Measurements from ENCODE around the gene TPK1.

Gene TPK1

DNA sequence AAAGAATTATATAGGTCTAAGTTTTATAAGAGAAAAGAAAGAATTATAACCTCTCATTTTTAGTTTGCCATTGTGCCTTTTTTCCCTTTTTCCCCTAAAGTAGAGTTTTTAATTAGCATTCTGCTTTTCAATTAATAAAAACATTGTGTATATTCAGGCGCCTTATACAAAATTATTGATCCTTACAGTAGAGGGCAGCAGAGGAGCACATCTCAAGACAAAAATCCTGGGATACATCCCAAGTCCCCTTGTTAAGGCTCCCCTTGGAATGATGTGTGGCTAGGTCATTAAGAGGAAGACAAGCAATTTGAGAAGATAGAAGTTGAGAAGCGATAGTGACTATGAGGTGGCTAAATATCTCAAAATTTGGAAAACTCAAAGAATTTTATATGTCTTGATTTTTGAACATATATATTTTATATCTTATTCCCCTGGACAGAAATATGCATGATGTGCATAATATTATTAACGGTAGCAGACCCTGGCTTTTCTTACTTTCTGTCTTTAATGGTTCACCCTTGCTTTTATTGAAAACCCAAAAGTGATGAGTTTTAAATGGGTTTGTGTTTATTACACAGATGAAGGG is 19.1 kb upstream of the TPK1 start:
- DNase-seq (ENCODE audit: extremely low read depth, insufficient read length), result no peak

GRCh38 chr7:144853542-144853941 is 17.7 kb upstream of the TPK1 start:
- TF ChIP-seq, protein P1, sequence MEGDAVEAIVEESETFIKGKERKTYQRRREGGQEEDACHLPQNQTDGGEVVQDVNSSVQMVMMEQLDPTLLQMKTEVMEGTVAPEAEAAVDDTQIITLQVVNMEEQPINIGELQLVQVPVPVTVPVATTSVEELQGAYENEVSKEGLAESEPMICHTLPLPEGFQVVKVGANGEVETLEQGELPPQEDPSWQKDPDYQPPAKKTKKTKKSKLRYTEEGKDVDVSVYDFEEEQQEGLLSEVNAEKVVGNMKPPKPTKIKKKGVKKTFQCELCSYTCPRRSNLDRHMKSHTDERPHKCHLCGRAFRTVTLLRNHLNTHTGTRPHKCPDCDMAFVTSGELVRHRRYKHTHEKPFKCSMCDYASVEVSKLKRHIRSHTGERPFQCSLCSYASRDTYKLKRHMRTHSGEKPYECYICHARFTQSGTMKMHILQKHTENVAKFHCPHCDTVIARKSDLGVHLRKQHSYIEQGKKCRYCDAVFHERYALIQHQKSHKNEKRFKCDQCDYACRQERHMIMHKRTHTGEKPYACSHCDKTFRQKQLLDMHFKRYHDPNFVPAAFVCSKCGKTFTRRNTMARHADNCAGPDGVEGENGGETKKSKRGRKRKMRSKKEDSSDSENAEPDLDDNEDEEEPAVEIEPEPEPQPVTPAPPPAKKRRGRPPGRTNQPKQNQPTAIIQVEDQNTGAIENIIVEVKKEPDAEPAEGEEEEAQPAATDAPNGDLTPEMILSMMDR (IDR thresholded peaks at IDR 0.05; ENCODE audit: insufficient read depth, low read length, poor library complexity, severe bottlenecking), result no peak
- DNase-seq (ENCODE audit: extremely low read depth, insufficient read length), result no peak
- Histone ChIP-seq H3K4me3 (replicated peaks; ENCODE audit: low read depth, low read length) (no peak overlapping the region), H3K36me3 (ENCODE audit: control insufficient read depth, insufficient read depth, low read length) (no peaks in the 10 kb centered on the region), H3K27me3 (replicated peaks; ENCODE audit: control insufficient read depth, insufficient read depth, low read length) (no peaks in the 10 kb centered on the region)

More for the DNA sequence above, 19.1 kb upstream of the TPK1 start:
- Histone ChIP-seq H3K36me3 (ENCODE audit: control insufficient read depth, insufficient read depth, low read length) (no peaks in the 10 kb centered on the region), H3K4me3 (replicated peaks; ENCODE audit: low read depth, low read length) (no peak overlapping the region), H3K27me3 (replicated peaks; ENCODE audit: control insufficient read depth, insufficient read depth, low read length) (no peaks in the 10 kb centered on the region)
- TF ChIP-seq, protein P1 (IDR thresholded peaks at IDR 0.05; ENCODE audit: insufficient read depth, low read length, poor library complexity, severe bottlenecking), result peak; percentile 34

- H3K4me3 ChIP-seq (replicated peaks; ENCODE audit: low read depth, low read length), result no peak overlapping the region
- H3K27me3 ChIP-seq (replicated peaks; ENCODE audit: control insufficient read depth, insufficient read depth, low read length), result no peaks in the 10 kb centered on the region
- DNase-seq (ENCODE audit: extremely low read depth, insufficient read length), result no peak
- TF ChIP-seq, protein P1 (IDR thresholded peaks at IDR 0.05; ENCODE audit: insufficient read depth, low read length, poor library complexity, severe bottlenecking), result no peak
- no peaks in the 10 kb centered on the region for H3K36me3 ChIP-seq (ENCODE audit: control insufficient read depth, insufficient read depth, low read length)
Observed at GRCh38 chr7:144848078-144848477, 12.2 kb upstream of the TPK1 start.

GRCh38 chr7:144842377-144842851 is 6.6 kb upstream of the TPK1 start:
- TF ChIP-seq, protein P1 (IDR thresholded peaks at IDR 0.05; ENCODE audit: insufficient read depth, low read length, poor library complexity, severe bottlenecking), result no peak
- Histone ChIP-seq H3K36me3 (ENCODE audit: control insufficient read depth, insufficient read depth, low read length) (no peaks in the 10 kb centered on the region), H3K4me3 (replicated peaks; ENCODE audit: low read depth, low read length) (no peak overlapping the region), H3K27me3 (replicated peaks; ENCODE audit: control insufficient read depth, insufficient read depth, low read length) (no peaks in the 10 kb centered on the region)
- no peak for DNase-seq (ENCODE audit: extremely low read depth, insufficient read length)

DNA sequence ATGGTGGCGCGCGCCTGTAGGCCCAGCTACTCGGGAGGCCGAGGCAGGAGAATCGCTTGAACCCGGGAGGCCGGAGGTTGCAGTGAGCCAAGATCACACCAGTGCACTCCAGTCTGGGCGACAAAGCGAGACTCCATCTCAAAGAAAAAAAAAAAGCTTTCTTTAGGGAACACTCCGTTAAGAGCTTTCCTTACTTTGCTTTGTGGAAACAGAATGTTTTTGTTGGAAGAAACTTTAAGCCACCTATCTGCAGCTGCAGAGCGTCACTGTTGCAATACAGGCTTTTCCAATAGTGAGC is 641 bp upstream of the TPK1 start:
- DNase-seq (ENCODE audit: extremely low read depth, insufficient read length), result no peak
- H3K27me3 ChIP-seq (replicated peaks; ENCODE audit: control insufficient read depth, insufficient read depth, low read length), result no peaks in the 10 kb centered on the region
- no peaks in the 10 kb centered on the region for H3K36me3 ChIP-seq (ENCODE audit: control insufficient read depth, insufficient read depth, low read length)
- no peak overlapping the region for H3K4me3 ChIP-seq (replicated peaks; ENCODE audit: low read depth, low read length)
- TF ChIP-seq, protein P1 (IDR thresholded peaks at IDR 0.05; ENCODE audit: insufficient read depth, low read length, poor library complexity, severe bottlenecking), result no peak

DNA sequence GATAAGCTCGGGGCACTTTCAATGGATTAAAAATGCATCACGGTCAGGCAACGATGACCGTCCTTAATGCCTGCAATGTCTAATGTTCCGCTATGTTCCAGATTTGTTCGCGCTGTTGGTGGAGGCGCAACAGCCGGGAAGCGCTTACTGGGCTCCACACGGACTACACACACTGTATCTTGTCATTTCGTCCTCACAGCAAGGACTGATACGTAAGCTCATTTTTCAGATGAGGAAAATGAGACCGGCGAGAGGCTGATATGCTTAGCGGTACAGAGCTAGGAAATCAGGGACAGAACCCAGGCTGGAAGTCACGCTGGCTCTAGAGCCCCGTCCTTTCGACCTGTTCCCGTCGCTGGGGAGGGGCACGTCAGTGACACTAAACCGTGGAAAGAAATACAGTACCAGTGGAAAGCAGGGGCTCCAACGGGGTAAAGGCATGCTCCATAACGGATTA is 670 bp downstream of the TPK1 start:
- Histone ChIP-seq H3K4me3 (replicated peaks; ENCODE audit: low read depth, low read length) (peak overlapping the region; percentile 89), H3K27me3 (replicated peaks; ENCODE audit: control insufficient read depth, insufficient read depth, low read length) (no peaks in the 10 kb centered on the region), H3K36me3 (ENCODE audit: control insufficient read depth, insufficient read depth, low read length) (no peaks in the 10 kb centered on the region)
- DNase-seq (ENCODE audit: extremely low read depth, insufficient read length), result no peak
- TF ChIP-seq, protein P1 (IDR thresholded peaks at IDR 0.05; ENCODE audit: insufficient read depth, low read length, poor library complexity, severe bottlenecking), result no peak
